PC-3 (cell line): Measurements from ENCODE around the gene PHRF1.

Experiments used
- CTCF ChIP-seq: fragments of 300-600 bp; sonication (generic); conservative IDR thresholded peaks from 2 replicates; pipeline ENCODE4 v1.5.1; 2017; ENCODE audit warnings: antibody characterized with exemption, low read depth, mild to moderate bottlenecking, low read length
- EZH2phosphoT487 ChIP-seq: fragments of 300-600 bp; sonication (generic); IDR thresholded peaks from 2 replicates; pipeline ENCODE4 v1.6.1; 2018; ENCODE audit warnings: mild to moderate bottlenecking, antibody characterized with exemption, low read length, borderline replicate concordance

- TF ChIP-seq CTCF (no peak), EZH2phosphoT487 (no peak)
Observed at GRCh38 chr11:541433-541885, 34.8 kb upstream of the PHRF1 start.
